GM23338 (cell line): ENCODE measurements around the gene SLC5A11. TPM values are rescaled to one million over a fixed set of nuclear protein-coding genes. Genes with fewer than 3 reads are reported as not detected.
"Not testable (repeated sequence)": the region's sequence is repeated elsewhere in the genome, so short reads cannot be mapped to it uniquely, and the experiment has no call there.

ENCODE experiments used
- ATAC-seq: fragments of 200-7000 bp; cut with Tn5 transposase; 3 replicates; pipeline ENCODE4 v1.9.1; 2020
- DNase-seq: peaks from one replicate; pipeline ENCODE4 v3.0.0-alpha.2; 2015; ENCODE audit warnings: low spot score
- H2AFZ ChIP-seq: fragments of 200-600 bp; sonication (generic); 2 replicates; pipeline ENCODE4 v1.8.0; 2016; ENCODE audit warnings: antibody characterized with exemption, mild to moderate bottlenecking, moderate library complexity
- H3F3A ChIP-seq: fragments of 200-600 bp; sonication (generic); replicated peaks from 2 replicates; pipeline ENCODE4 v1.8.0; 2017; ENCODE audit warnings: antibody characterized with exemption, mixed run types, low read depth
- H3K27ac ChIP-seq: fragments of 200-600 bp; sonication (generic); 2 replicates; pipeline ENCODE4 v1.6.1; 2016; ENCODE audit warnings: low read depth
- H3K27me3 ChIP-seq: fragments of 200-600 bp; sonication (generic); 2 replicates; pipeline ENCODE4 v1.8.0; 2016; ENCODE audit warnings: mild to moderate bottlenecking, mixed run types, moderate library complexity; ENCODE audit not compliant: insufficient read depth
- H3K36me3 ChIP-seq: fragments of 200-600 bp; sonication (generic); 2 replicates; pipeline ENCODE4 v1.8.0; 2016; ENCODE audit warnings: mild to moderate bottlenecking; ENCODE audit not compliant: insufficient read depth
- H3K4me1 ChIP-seq: fragments of 200-600 bp; sonication (generic); 2 replicates; pipeline ENCODE4 v1.8.0; 2016; ENCODE audit warnings: mild to moderate bottlenecking, moderate library complexity; ENCODE audit not compliant: insufficient read depth
- H3K4me2 ChIP-seq: fragments of 200-600 bp; sonication (generic); 2 replicates; pipeline ENCODE4 v1.7.1; 2017; ENCODE audit warnings: mixed run types
- H3K4me3 ChIP-seq: fragments of 200-600 bp; sonication (generic); 2 replicates; pipeline ENCODE4 v1.6.1; 2016; ENCODE audit warnings: mixed run types
- H3K79me2 ChIP-seq: fragments of 200-600 bp; sonication (generic); replicated peaks from 2 replicates; pipeline ENCODE4 v1.8.0; 2017; ENCODE audit warnings: mild to moderate bottlenecking; ENCODE audit not compliant: insufficient read depth
- H3K9me2 ChIP-seq: fragments of 200-600 bp; sonication (generic); 2 replicates; pipeline ENCODE4 v1.8.0; 2017; ENCODE audit not compliant: insufficient read depth
- H4K20me1 ChIP-seq: fragments of 200-600 bp; sonication (generic); replicated peaks from 2 replicates; pipeline ENCODE4 v1.8.0; 2017; ENCODE audit warnings: mild to moderate bottlenecking; ENCODE audit not compliant: insufficient read depth
- H3K27ac Mint-ChIP-seq: 2 replicates; pipeline ENCODE4 v1.8.0; 2020; ENCODE audit warnings: inconsistent platforms, mild to moderate bottlenecking, moderate library complexity, mixed read lengths
- H3K27me3 Mint-ChIP-seq: 3 replicates; pipeline ENCODE4 v1.8.0; 2022; ENCODE audit warnings: low read depth, mild to moderate bottlenecking, moderate library complexity, mixed read lengths, inconsistent platforms; ENCODE audit not compliant: insufficient read depth, poor library complexity
- H3K36me3 Mint-ChIP-seq: 3 replicates; pipeline ENCODE4 v1.8.0; 2021; ENCODE audit warnings: low read depth, mild to moderate bottlenecking, inconsistent platforms, moderate library complexity, mixed read lengths
- H3K4me1 Mint-ChIP-seq: 3 replicates; pipeline ENCODE4 v1.8.0; 2020; ENCODE audit warnings: mild to moderate bottlenecking, inconsistent platforms, mixed read lengths
- H3K4me3 Mint-ChIP-seq: 3 replicates; pipeline ENCODE4 v1.8.0; 2021; ENCODE audit warnings: moderate library complexity, mild to moderate bottlenecking, inconsistent platforms, mixed read lengths
- H3K9me3 Mint-ChIP-seq: 3 replicates; pipeline ENCODE4 v1.8.0; 2020; ENCODE audit warnings: moderate library complexity, mild to moderate bottlenecking, inconsistent platforms, mixed read lengths
- JUNB ChIP-seq: IDR thresholded peaks from one replicate; pipeline ENCODE4 v1.6.1; 2016; ENCODE audit warnings: antibody characterized with exemption; ENCODE audit not compliant: unreplicated experiment
- NANOG ChIP-seq: IDR thresholded peaks from 2 replicates; pipeline ENCODE4 v1.6.1; 2016; ENCODE audit warnings: antibody characterized with exemption, borderline replicate concordance
- POLR2AphosphoS5 ChIP-seq: IDR thresholded peaks from 2 replicates; pipeline ENCODE4 v1.6.1; 2016; ENCODE audit warnings: antibody characterized with exemption, low read depth
- REST ChIP-seq: IDR thresholded peaks from one replicate; pipeline ENCODE4 v1.6.1; 2018; ENCODE audit warnings: antibody characterized with exemption; ENCODE audit not compliant: unreplicated experiment
- STAT1 ChIP-seq: IDR thresholded peaks from one replicate; pipeline ENCODE4 v1.6.1; 2016; ENCODE audit warnings: antibody characterized with exemption; ENCODE audit not compliant: unreplicated experiment
- ZNF331 ChIP-seq: fragments of 250-450 bp; sonication (Bioruptor Pico); IDR thresholded peaks from 2 replicates; pipeline ENCODE4 v1.5.0; 2020; ENCODE audit warnings: low read depth, mild to moderate bottlenecking, moderate library complexity
- ZNF462 ChIP-seq: fragments of 250-450 bp; sonication (Bioruptor Pico); IDR thresholded peaks from 2 replicates; pipeline ENCODE4 v1.5.0; 2020; ENCODE audit warnings: mild to moderate bottlenecking, moderate library complexity
- polyA plus RNA-seq: library from polyadenylated mRNA; unstranded; fragments of >200 nt; fragmentation: Nextera tagmentation; extraction: Ambion mirVana; gene quantifications from 2 replicates; pipeline ENCODE4 v1.2.1, GENCODE V29; 2016
- total RNA-seq: library from RNA; depleted of rRNA; stranded (reverse); fragments of >200 nt; shearing (Covaris generic); gene quantifications from 2 replicates; pipeline ENCODE4 v1.2.3, GENCODE V29; 2014
- TF ChIP-seq, protein P1 (sequence below): IDR thresholded peaks from 2 replicates; pipeline ENCODE4 v1.6.1; 2016; ENCODE audit warnings: antibody characterized with exemption

SLC5A11 gene
- total and polyA plus RNA-seq, 2 experiments from 2014 or later = 0.07 TPM; not detected in 1

GRCh38 chr16:24810951-24811843 is 34.6 kb upstream of the SLC5A11 start:
- ATAC-seq (no peak), DNase-seq (no peak)
- peaks cover 16% of the 10 kb centered on the region for H3K79me2 ChIP-seq
- Mint-ChIP-seq H3K27ac (no peak overlapping the region), H3K9me3 (no peaks in the 10 kb centered on the region), H3K36me3 (peaks cover 95% of the 10 kb centered on the region), H3K4me3 (no peak overlapping the region), H3K4me1 (no peaks in the 10 kb centered on the region), H3K27me3 (peaks cover 4% of the 10 kb centered on the region)
- H3K27me3 ChIP-seq = no peaks in the 10 kb centered on the region
- no peak overlapping the region for H3K4me3 ChIP-seq
- H3F3A ChIP-seq = peaks cover 19% of the 10 kb centered on the region; the same call in 1 of the 2 replicates
- H3K9me2 ChIP-seq = no peaks in the 10 kb centered on the region
- no peak overlapping the region for H3K27ac ChIP-seq
- H3K4me2 ChIP-seq = no peak overlapping the region
- peaks cover 97% of the 10 kb centered on the region for H3K36me3 ChIP-seq
- H4K20me1 ChIP-seq = peaks cover 28% of the 10 kb centered on the region
- no peak overlapping the region for H2AFZ ChIP-seq
- TF ChIP-seq POLR2AphosphoS5 (no peak), STAT1 (no peak), NANOG (no peak), JUNB (no peak), ZNF331 (CRISPR knock-in tag) (no peak), ZNF462 (CRISPR knock-in tag) (no peak), REST (no peak)
- TF ChIP-seq, protein P1, sequence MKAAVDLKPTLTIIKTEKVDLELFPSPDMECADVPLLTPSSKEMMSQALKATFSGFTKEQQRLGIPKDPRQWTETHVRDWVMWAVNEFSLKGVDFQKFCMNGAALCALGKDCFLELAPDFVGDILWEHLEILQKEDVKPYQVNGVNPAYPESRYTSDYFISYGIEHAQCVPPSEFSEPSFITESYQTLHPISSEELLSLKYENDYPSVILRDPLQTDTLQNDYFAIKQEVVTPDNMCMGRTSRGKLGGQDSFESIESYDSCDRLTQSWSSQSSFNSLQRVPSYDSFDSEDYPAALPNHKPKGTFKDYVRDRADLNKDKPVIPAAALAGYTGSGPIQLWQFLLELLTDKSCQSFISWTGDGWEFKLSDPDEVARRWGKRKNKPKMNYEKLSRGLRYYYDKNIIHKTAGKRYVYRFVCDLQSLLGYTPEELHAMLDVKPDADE = no peak
- H3K4me1 ChIP-seq = no peaks in the 10 kb centered on the region

GRCh38 chr16:24812813-24813212 is 33.0 kb upstream of the SLC5A11 start:
- DNase-seq, H3K9me3 Mint-ChIP-seq, H3K27me3 ChIP-seq, H3K27me3 Mint-ChIP-seq, H3K27ac ChIP-seq, H3K4me2 ChIP-seq, H3K9me2 ChIP-seq, ATAC-seq, H3K4me3 Mint-ChIP-seq, H3K4me1 Mint-ChIP-seq, H2AFZ ChIP-seq, H3K4me3 ChIP-seq, H3K4me1 ChIP-seq, H3K27ac Mint-ChIP-seq, H3K79me2 ChIP-seq: not testable (repeated sequence)
- Histone ChIP-seq H4K20me1 (peaks cover 32% of the 10 kb centered on the region), H3F3A (peaks cover 21% of the 10 kb centered on the region; the same call in 1 of the 2 replicates), H3K36me3 (peaks cover 97% of the 10 kb centered on the region)
- peaks cover 91% of the 10 kb centered on the region for H3K36me3 Mint-ChIP-seq
